ENCODE data around the gene XPO6.
A peak's percentile ranks its signal among the peaks of the same experiment; 100 is the strongest.

DNA sequence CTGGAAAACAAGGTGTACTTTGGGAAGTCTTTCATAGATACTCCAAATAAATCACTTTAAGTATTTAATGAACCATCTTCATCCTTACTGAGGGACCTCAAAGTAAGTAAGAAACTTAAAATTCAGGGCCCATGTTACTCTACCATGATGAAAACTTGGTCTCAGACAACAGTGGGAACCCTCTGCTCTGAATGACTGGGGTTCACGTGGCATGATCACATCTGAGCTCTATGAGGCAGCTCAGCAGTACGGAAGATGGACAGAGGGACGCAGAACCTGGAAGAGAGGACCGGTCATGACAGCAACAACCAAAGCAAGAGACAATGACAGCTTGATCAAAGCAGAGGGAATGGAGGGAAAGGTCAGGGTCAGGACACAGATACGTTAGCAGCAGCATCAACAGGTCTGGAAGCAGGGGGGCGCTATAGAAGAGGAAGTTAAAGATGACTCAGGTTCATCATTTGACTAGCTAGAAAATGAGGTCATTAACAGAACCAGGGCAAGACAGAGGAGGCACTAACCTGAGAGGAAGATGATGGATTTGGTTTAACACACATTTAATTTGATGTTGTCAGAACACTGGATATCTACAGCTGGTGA is 9.5 kb downstream of the XPO6 start:
- TF ChIP-seq, protein P1, sequence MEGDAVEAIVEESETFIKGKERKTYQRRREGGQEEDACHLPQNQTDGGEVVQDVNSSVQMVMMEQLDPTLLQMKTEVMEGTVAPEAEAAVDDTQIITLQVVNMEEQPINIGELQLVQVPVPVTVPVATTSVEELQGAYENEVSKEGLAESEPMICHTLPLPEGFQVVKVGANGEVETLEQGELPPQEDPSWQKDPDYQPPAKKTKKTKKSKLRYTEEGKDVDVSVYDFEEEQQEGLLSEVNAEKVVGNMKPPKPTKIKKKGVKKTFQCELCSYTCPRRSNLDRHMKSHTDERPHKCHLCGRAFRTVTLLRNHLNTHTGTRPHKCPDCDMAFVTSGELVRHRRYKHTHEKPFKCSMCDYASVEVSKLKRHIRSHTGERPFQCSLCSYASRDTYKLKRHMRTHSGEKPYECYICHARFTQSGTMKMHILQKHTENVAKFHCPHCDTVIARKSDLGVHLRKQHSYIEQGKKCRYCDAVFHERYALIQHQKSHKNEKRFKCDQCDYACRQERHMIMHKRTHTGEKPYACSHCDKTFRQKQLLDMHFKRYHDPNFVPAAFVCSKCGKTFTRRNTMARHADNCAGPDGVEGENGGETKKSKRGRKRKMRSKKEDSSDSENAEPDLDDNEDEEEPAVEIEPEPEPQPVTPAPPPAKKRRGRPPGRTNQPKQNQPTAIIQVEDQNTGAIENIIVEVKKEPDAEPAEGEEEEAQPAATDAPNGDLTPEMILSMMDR (conservative IDR thresholded peaks at IDR 0.05; ENCODE audit: low read length): peak; percentile 51
- TF ChIP-seq EZH2phosphoT487 (IDR thresholded peaks at IDR 0.05; ENCODE audit: borderline replicate concordance): no peak
